Activated CD4-positive, CD25-positive, alpha-beta regulatory T cell (primary cell): ENCODE results near the gene UBC.
"Not testable (repeated sequence)": the region's sequence is repeated elsewhere in the genome, so short reads cannot be mapped to it uniquely, and the experiment has no call there.

Source experiments
- DNase-seq, 4 experiments: peaks; one replicate each; lab custom pipeline; 2025; lab: John Stamatoyannopoulos, UW

The UBC gene

GRCh38 chr12:124930586-124930985 lies 16.1 kb upstream of the UBC start:
- DNase-seq: no peak

GRCh38 chr12:124929649-124930419 lies 15.4 kb upstream of the UBC start:
- no peak for DNase-seq

GRCh38 chr12:124928912-124929530 lies 14.6 kb upstream of the UBC start:
- DNase-seq: no peak

GRCh38 chr12:124928095-124928911 lies 13.9 kb upstream of the UBC start:
- DNase-seq: no peak

- DNase-seq: no peak
Observed at GRCh38 chr12:124927201-124928094, 13.0 kb upstream of the UBC start.

- not testable (repeated sequence) for DNase-seq
Observed at GRCh38 chr12:124925782-124926181, 11.3 kb upstream of the UBC start.

- no peak for DNase-seq
Observed at GRCh38 chr12:124925117-124925516, 10.7 kb upstream of the UBC start.

- DNase-seq: no peak
Observed at GRCh38 chr12:124923905-124924734, 9.7 kb upstream of the UBC start.

- no peak for DNase-seq
Observed at GRCh38 chr12:124921200-124922031, 7.0 kb upstream of the UBC start.

GRCh38 chr12:124920353-124920935 lies 6.0 kb upstream of the UBC start:
- no peak for DNase-seq

- DNase-seq: no peak
Observed at GRCh38 chr12:124919521-124920352, 5.3 kb upstream of the UBC start.

- DNase-seq: not testable (repeated sequence)
Observed at GRCh38 chr12:124918622-124918988, 4.2 kb upstream of the UBC start.

- DNase-seq: no peak
Observed at GRCh38 chr12:124917841-124918621, 3.6 kb upstream of the UBC start.

GRCh38 chr12:124917135-124917840 lies 2.8 kb upstream of the UBC start:
- no peak for DNase-seq

- DNase-seq: no peak
Observed at GRCh38 chr12:124916374-124917134, 2.1 kb upstream of the UBC start.
